ENCODE results near the gene PLAU.
"Not testable (repeated sequence)": the region's sequence is repeated elsewhere in the genome, so short reads cannot be mapped to it uniquely, and the experiment has no call there.

PLAU gene

DNA sequence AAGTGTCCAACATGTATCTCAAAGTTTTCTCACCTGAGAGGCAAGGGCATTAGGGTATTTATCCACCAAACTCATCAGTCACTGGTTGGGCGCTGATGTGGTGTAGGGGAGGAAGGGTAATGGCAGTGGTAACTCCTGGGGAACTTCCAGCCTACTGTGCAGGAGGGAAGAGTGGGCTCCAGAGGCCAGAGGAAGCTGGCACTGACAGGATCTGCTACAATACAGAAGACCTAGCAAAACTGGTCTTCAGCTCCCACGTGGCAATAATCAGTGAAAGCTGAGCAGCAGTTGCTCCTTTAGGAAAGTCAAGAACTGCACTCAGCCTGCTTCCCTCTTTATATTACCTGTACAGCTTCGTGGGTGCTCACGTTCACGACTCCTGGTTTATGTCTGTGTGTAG is 19.4 kb upstream of the PLAU start:
- H3K4me3 ChIP-seq (ENCODE audit: low read length), result no peak overlapping the region
- no peak for TF ChIP-seq CTCF (IDR thresholded peaks at IDR 0.05; ENCODE audit: insufficient read depth, low read depth, low read length, missing control alignments)
- peak; percentile 31 for DNase-seq (ENCODE audit: low read depth)

DNA sequence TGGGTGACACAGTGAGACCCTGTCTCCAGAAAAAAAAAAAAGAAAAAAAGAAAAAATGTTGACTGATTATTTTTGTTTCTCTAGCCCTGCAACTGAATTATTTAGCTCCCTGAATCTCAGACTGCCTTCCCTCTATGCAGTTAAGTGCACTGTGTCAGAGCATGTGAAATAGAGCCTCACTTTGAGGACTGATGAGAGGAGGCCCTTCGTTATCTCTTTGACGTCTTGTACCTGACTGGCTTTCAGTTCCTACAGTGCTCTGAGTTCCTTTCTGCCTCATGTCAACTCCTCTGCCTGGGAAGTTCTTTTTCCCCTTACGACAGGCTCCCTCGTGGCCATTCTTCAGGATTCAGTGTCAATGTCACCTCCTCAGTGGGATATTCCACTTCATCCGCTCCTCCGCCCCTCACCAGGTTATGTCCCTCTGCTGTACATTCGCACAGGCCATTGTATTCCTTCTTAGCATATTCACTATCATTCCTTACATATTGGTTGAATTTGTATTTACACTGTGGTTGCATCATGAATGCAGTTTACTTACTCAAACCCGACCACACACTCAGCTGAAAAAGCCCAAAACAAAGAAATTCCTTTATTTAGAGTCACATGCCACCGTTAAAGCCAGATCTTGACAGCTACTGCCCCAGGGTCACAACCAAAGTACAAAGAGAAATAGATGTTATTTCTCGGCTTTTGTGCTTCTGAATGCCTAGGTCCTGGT is 18.5 kb upstream of the PLAU start:
- peak; percentile 44 for DNase-seq (ENCODE audit: low read depth)
- no peak overlapping the region for H3K4me3 ChIP-seq (ENCODE audit: low read length)
- no peak for TF ChIP-seq CTCF (IDR thresholded peaks at IDR 0.05; ENCODE audit: insufficient read depth, low read depth, low read length, missing control alignments)

- TF ChIP-seq CTCF (IDR thresholded peaks at IDR 0.05; ENCODE audit: insufficient read depth, low read depth, low read length, missing control alignments), result no peak
- DNase-seq (ENCODE audit: low read depth), result peak; percentile 81
Measured at GRCh38 chr10:73893426-73893825, 17.5 kb upstream of the PLAU start.

DNA sequence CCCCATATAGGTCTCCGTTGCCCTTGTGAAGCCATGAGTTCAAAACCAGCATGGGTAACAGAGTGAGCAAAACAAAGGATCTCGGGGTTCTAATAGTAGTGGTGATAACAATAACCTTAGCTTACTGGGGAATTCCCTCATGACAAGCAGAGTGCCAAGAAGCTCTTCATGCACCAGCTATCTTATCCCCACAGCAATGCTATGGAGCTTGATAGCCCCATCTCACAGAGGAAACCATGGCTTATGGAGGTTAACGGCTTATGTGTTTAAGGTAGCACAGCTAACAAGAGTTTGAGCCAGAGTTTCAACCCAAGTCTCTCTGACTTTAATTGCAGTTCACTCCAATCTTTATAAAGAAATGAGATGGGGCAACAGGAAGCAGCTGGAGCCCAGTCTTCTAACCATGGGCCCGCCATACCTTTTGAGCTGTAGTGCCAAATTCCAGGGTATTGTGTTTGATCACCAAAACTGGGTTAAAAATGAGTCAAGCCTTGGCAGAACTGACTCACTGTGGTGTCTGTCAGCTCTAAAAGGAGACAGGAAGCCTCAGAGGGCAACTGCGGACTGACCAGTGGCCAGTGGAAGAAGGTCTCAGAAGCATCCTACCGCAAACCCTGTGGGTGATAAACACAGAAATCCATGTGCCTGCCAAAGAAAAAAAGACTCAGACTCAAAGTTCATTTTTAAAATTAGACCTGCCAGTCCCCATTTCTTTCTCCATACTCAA is 16.5 kb upstream of the PLAU start:
- TF ChIP-seq CTCF (IDR thresholded peaks at IDR 0.05; ENCODE audit: insufficient read depth, low read depth, low read length, missing control alignments), result no peak
- H3K4me3 ChIP-seq (ENCODE audit: low read length), result no peak overlapping the region
- peak; percentile 84 for DNase-seq (ENCODE audit: low read depth)

More at GRCh38 chr10:73893426-73893825, 17.5 kb upstream of the PLAU start:
- no peak overlapping the region for H3K4me3 ChIP-seq (ENCODE audit: low read length)

GRCh38 chr10:73895381-73895780 is 15.6 kb upstream of the PLAU start:
- DNase-seq (ENCODE audit: low read depth); H3K4me3 ChIP-seq (ENCODE audit: low read length): not testable (repeated sequence)

GRCh38 chr10:73897693-73898092 is 13.2 kb upstream of the PLAU start:
- no peak overlapping the region for H3K4me3 ChIP-seq (ENCODE audit: low read length)
- no peak for TF ChIP-seq CTCF (IDR thresholded peaks at IDR 0.05; ENCODE audit: insufficient read depth, low read depth, low read length, missing control alignments)
- no peak for DNase-seq (ENCODE audit: low read depth)

GRCh38 chr10:73898730-73899410 is 12.1 kb upstream of the PLAU start:
- peak; percentile 34 for DNase-seq (ENCODE audit: low read depth)
- TF ChIP-seq CTCF (IDR thresholded peaks at IDR 0.05; ENCODE audit: insufficient read depth, low read depth, low read length, missing control alignments), result no peak
- no peak overlapping the region for H3K4me3 ChIP-seq (ENCODE audit: low read length)

All from epithelial cell of esophagus (primary cell).